ENCODE results near the gene DNAH11. TPM values are rescaled to one million over a fixed set of nuclear protein-coding genes. Genes with fewer than 3 reads are reported as not detected.
A peak's percentile ranks its signal among the peaks of the same experiment; 100 is the strongest.

Gene DNAH11
- total RNA-seq, 4 donors from 2014 or later, result 0.20 to 2.5 (median 0.71) TPM

DNA sequence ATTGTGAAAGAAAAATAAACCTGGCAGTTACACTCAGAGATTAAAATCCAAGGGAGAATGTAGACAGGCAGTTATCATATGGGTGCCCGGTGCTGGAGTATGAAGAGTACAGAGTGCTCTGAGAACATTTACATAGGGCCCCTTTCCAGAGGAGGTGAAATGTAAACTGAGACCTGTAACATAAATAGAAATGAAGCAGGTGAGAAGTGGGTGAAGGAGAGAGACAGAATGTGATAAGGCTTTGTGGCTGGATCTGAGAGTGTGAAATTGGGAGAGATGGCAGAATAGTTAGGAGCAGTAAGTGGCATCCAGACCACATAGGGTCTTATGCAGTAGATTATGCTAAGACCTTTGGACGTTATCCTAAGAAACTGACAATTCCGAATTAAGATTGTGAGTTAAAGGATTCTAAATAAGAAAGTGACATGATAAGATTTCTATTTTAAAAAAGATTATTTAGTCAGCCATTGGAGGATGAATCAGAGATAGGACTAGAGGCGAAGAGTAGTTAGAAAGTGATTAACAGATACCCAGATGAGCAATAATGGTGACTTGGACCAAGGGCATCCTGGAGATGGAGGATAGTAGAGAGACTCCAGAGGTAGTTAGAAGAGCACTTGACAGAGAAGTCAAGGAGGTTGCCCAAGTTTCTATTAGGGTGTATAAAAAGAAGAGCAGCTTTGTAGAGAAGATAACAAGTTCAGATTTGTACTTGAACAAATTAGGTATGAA, 36.7 kb downstream of the DNAH11 start:
- 86 to 87% methylated on average over 4 of the region's 4 CpGs for WGBS, 2 donors
- H3K9me3 ChIP-seq, result peaks cover 0 to 9% (median 0%) of the 10 kb centered on the region in 4 donors
- H3K36me3 ChIP-seq, result no peaks in the 10 kb centered on the region
- no peaks in the 10 kb centered on the region for H3K4me1 ChIP-seq
- no peak for DNase-seq (ENCODE audit: low spot score in 2 of 2)
- no peaks in the 10 kb centered on the region for H3K27me3 ChIP-seq
- no peak for TF ChIP-seq EP300 (IDR thresholded peaks at IDR 0.05)
- TF ChIP-seq, protein P1, sequence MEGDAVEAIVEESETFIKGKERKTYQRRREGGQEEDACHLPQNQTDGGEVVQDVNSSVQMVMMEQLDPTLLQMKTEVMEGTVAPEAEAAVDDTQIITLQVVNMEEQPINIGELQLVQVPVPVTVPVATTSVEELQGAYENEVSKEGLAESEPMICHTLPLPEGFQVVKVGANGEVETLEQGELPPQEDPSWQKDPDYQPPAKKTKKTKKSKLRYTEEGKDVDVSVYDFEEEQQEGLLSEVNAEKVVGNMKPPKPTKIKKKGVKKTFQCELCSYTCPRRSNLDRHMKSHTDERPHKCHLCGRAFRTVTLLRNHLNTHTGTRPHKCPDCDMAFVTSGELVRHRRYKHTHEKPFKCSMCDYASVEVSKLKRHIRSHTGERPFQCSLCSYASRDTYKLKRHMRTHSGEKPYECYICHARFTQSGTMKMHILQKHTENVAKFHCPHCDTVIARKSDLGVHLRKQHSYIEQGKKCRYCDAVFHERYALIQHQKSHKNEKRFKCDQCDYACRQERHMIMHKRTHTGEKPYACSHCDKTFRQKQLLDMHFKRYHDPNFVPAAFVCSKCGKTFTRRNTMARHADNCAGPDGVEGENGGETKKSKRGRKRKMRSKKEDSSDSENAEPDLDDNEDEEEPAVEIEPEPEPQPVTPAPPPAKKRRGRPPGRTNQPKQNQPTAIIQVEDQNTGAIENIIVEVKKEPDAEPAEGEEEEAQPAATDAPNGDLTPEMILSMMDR (IDR thresholded peaks at IDR 0.05), result no peak
- no peak for TF ChIP-seq POLR2A (IDR thresholded peaks at IDR 0.05)
- no peak overlapping the region for H3K4me3 ChIP-seq
- no peak overlapping the region for H3K27ac ChIP-seq

DNA sequence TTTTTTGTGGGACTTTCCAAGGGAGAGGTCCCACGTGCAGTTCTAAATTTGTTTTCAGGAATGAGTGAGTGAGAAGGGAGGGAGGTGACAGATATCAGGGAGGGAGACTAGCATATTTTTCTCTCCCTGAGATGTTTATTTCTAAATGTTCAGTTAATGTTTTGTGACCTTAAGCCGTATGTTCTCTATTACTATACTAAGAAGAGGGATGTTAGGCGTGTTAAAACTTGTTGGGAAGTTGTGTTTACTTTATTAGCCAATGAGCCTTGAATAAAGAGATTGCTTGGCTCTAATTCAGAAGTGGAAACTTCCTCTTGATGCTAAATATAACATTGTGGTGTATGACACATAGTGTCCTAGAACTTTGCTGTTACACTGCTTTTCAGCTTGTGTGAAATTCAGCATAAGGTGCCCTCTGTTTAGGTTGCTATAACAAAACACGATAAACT, 37.3 kb downstream of the DNAH11 start:
- Histone ChIP-seq H3K4me3 (no peak overlapping the region), H3K27ac (no peak overlapping the region), H3K27me3 (no peaks in the 10 kb centered on the region), H3K36me3 (no peaks in the 10 kb centered on the region), H3K9me3 (peaks cover 0 to 9% (median 0%) of the 10 kb centered on the region in 4 donors), H3K4me1 (no peaks in the 10 kb centered on the region)
- no peak for DNase-seq (ENCODE audit: low spot score in 2 of 2)
- TF ChIP-seq POLR2A (IDR thresholded peaks at IDR 0.05) (no peak), EP300 (IDR thresholded peaks at IDR 0.05) (peak in 1 of 2 donors; percentile 59)
- TF ChIP-seq, protein P1 (IDR thresholded peaks at IDR 0.05), result no peak
- WGBS, 2 donors, result 43 to 48% methylated on average over 4 of the region's 4 CpGs

DNA sequence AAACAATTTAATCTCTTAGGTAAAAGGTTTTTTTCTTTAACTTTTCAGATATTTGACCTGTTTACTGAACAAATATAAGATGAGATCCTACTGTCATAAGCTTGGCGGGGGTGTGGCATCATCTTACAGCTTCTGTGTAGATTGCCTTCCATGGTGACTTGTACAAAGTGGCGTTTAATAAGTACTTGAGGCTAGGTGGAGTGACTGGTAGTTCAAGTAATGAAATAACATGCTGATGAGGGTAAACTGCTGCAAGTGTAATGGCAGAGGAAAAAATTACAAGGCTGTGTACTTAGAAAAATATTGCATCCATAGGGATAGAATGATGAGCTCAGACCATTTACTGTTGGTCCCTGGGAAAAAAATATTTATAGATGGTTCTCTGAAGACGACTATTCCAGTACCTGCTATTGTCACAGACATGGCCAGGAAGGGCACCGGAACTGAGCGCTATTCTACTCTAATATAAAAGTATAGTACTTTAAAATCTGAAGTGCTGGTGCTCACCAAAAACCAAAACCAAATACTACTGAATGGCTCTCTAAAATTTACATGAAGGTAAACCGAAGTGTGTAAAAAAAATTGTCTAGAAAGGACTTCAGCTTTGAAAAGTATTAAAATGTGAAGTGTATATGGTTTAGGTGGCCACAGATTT, 42.4 kb downstream of the DNAH11 start:
- 86 to 92% methylated on average over 6 of the region's 6 CpGs for WGBS, 2 donors
- Histone ChIP-seq H3K9me3 (peaks cover 0 to 9% (median 0%) of the 10 kb centered on the region in 4 donors), H3K27ac (no peak overlapping the region), H3K4me3 (no peak overlapping the region), H3K36me3 (no peaks in the 10 kb centered on the region), H3K27me3 (no peaks in the 10 kb centered on the region), H3K4me1 (no peaks in the 10 kb centered on the region)
- TF ChIP-seq EP300 (IDR thresholded peaks at IDR 0.05) (no peak), POLR2A (IDR thresholded peaks at IDR 0.05) (no peak)
- TF ChIP-seq, protein P1 (IDR thresholded peaks at IDR 0.05), result no peak
- DNase-seq (ENCODE audit: low spot score in 2 of 2), result no peak

DNA sequence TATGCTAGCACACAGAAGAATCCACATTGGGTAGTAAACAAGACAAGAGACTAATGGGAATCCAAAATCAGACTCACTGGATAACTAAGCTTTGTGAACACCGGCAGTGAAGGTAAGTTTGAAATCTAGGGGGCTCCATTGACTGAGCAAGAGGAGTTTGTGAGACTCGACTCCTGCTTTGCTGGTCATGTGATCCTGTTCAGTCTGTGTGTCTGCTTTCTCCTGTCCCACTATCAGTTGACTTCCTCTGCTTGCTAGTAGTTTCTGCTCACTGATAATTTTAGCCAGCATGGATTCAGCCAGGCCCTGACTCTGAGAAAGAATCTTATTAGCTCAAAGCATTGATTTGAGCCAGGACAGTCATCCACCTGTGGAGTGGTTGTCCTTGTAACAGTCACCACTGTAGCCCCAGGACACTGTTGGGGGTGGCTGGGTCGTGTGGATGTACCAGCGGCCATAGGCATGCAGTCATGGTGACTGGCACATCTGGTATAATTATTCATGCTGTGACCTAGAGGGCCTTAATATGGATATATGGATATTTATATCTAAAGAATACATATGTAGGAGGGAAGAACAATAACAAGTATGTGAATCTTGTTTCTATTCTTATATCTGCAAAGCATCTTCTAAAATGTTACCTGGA, 44.4 kb downstream of the DNAH11 start:
- Histone ChIP-seq H3K27ac (no peak overlapping the region), H3K36me3 (no peaks in the 10 kb centered on the region), H3K9me3 (peaks cover 0 to 9% (median 0%) of the 10 kb centered on the region in 4 donors), H3K4me1 (no peaks in the 10 kb centered on the region), H3K27me3 (no peaks in the 10 kb centered on the region), H3K4me3 (no peak overlapping the region)
- no peak for DNase-seq (ENCODE audit: low spot score in 2 of 2)
- WGBS, 2 donors, result 62 to 77% methylated on average over 4 of the region's 4 CpGs
- TF ChIP-seq POLR2A (IDR thresholded peaks at IDR 0.05) (no peak), EP300 (IDR thresholded peaks at IDR 0.05) (no peak)
- TF ChIP-seq, protein P1 (IDR thresholded peaks at IDR 0.05), result no peak

DNA sequence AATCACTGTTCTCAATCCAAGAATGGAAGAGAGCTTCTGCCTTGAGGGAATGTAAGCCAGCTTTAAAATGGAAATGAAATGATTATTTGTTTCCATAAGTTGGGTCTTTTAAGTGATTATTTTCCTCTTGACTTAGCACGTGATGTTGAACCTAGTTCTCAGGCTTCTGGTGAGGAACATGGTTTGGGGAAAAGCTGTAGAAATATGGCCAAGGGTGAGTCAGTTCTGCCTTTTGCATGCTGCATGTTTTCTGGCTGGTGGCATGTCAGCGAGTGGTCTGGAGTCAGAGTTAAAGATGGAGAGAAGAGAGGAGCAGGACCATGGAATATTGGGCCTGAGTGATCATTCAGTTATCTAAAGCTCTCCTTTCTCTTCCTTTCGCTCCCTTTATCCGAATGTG, 54.0 kb downstream of the DNAH11 start:
- TF ChIP-seq, protein P1 (IDR thresholded peaks at IDR 0.05), result no peak
- TF ChIP-seq POLR2A (IDR thresholded peaks at IDR 0.05), result no peak
- TF ChIP-seq EP300 (IDR thresholded peaks at IDR 0.05), result no peak
- H3K27ac ChIP-seq, result no peak overlapping the region
- H3K36me3 ChIP-seq, result no peaks in the 10 kb centered on the region
- no peak overlapping the region for H3K4me3 ChIP-seq
- no peaks in the 10 kb centered on the region for H3K9me3 ChIP-seq
- WGBS, 2 donors, result 83 to 85% methylated on average over 4 of the region's 4 CpGs
- DNase-seq (ENCODE audit: low spot score in 2 of 2), result no peak
- H3K4me1 ChIP-seq, result no peaks in the 10 kb centered on the region
- H3K27me3 ChIP-seq, result no peaks in the 10 kb centered on the region

All from tibial nerve (tissue), 4 donors.